Esophagus muscularis mucosa (tissue), 3 donors: ENCODE measurements around the gene ALCAM.

Experiments used
- POLR2A ChIP-seq: fragments of 450-650 bp; IDR thresholded peaks from one replicate; pipeline ENCODE4 v1.6.1; 2017; ENCODE audit warnings: antibody characterized with exemption, moderate library complexity, mild to moderate bottlenecking, low read depth
- TF ChIP-seq, protein P1 (sequence below), 3 experiments: fragments of 200-600 bp in 2 of 3; fragments of 450-650 bp in 1 of 3; sonication (generic) in 2 of 3; IDR thresholded peaks; one replicate each; pipeline ENCODE4 v1.5.1; 2017 to 2019; ENCODE audit warnings: antibody characterized with exemption in 3 of 3, mild to moderate bottlenecking in 2 of 3, moderate library complexity in 1 of 3

GRCh38 chr3:105448338-105448982, 81.8 kb downstream of the ALCAM start:
- TF ChIP-seq, protein P1, sequence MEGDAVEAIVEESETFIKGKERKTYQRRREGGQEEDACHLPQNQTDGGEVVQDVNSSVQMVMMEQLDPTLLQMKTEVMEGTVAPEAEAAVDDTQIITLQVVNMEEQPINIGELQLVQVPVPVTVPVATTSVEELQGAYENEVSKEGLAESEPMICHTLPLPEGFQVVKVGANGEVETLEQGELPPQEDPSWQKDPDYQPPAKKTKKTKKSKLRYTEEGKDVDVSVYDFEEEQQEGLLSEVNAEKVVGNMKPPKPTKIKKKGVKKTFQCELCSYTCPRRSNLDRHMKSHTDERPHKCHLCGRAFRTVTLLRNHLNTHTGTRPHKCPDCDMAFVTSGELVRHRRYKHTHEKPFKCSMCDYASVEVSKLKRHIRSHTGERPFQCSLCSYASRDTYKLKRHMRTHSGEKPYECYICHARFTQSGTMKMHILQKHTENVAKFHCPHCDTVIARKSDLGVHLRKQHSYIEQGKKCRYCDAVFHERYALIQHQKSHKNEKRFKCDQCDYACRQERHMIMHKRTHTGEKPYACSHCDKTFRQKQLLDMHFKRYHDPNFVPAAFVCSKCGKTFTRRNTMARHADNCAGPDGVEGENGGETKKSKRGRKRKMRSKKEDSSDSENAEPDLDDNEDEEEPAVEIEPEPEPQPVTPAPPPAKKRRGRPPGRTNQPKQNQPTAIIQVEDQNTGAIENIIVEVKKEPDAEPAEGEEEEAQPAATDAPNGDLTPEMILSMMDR (IDR thresholded peaks at IDR 0.05) = no peak
- TF ChIP-seq POLR2A = no peak
